AG04450 (cell line): ENCODE results near the gene CRTAP. TPM values are rescaled to one million over a fixed set of nuclear protein-coding genes. Genes with fewer than 3 reads are reported as not detected.
A peak's percentile ranks its signal among the peaks of the same experiment; 100 is the strongest.

Experiments used
- CTCF ChIA-PET: fragments of 300-600, 350-600 bp; formaldehyde crosslinking; extraction: SDS; loops from one replicate; lab custom pipeline; 2022; ENCODE audit warnings: antibody characterized with exemption, inconsistent platforms; lab: Charles Lee
- POLR2A ChIA-PET: fragments of 350-600 bp; formaldehyde crosslinking; extraction: SDS; loops from one replicate; lab custom pipeline; 2021; ENCODE audit warnings: antibody characterized with exemption, inconsistent platforms; lab: Yijun Ruan, JAX
- DNase-seq: peaks from one replicate; pipeline ENCODE4 v3.0.0-alpha.2; 2011; ENCODE audit warnings: low read depth, low spot score
- H3K27ac ChIP-seq: one replicate; pipeline ENCODE4 v1.5.1; 2012; ENCODE audit warnings: low read depth, low read length, control low read depth
- H3K27me3 ChIP-seq: one replicate; pipeline ENCODE4 v1.6.0; 2012; ENCODE audit warnings: low read length; ENCODE audit not compliant: control insufficient read depth, insufficient read depth
- H3K4me3 ChIP-seq: 2 replicates; pipeline ENCODE4 v1.5.1; 2011; ENCODE audit warnings: mild to moderate bottlenecking, low read depth, low read length, control low read depth
- H3K9me3 ChIP-seq: 2 replicates; pipeline ENCODE4 v1.5.1; 2012; ENCODE audit warnings: low read length; ENCODE audit not compliant: control insufficient read depth, insufficient read depth
- polyA plus RNA-seq: library from polyadenylated mRNA; depleted of rRNA; stranded (reverse); fragments of >200 nt; gene quantifications from 2 replicates; pipeline ENCODE4 v1.2.3, GENCODE V29; 2011
- TF ChIP-seq, protein P1 (sequence below): IDR thresholded peaks from 2 replicates; pipeline ENCODE4 v1.5.1; 2011; ENCODE audit warnings: low read depth, low read length, control low read depth, inconsistent platforms

CRTAP gene
- polyA plus RNA-seq, 1 experiment = 338 TPM

GRCh38 chr3:33125840-33126239, 12.0 kb downstream of the CRTAP start:
- no peaks in the 10 kb centered on the region for H3K27me3 ChIP-seq
- CTCF ChIA-PET = interaction anchor here (2.0 kb wide), 1 partner anchor 247 kb away, joined by 8 read pairs; no protein-coding TSS in a partner anchor
- H3K4me3 ChIP-seq = no peak overlapping the region
- POLR2A ChIA-PET = no interaction called here
- TF ChIP-seq, protein P1, sequence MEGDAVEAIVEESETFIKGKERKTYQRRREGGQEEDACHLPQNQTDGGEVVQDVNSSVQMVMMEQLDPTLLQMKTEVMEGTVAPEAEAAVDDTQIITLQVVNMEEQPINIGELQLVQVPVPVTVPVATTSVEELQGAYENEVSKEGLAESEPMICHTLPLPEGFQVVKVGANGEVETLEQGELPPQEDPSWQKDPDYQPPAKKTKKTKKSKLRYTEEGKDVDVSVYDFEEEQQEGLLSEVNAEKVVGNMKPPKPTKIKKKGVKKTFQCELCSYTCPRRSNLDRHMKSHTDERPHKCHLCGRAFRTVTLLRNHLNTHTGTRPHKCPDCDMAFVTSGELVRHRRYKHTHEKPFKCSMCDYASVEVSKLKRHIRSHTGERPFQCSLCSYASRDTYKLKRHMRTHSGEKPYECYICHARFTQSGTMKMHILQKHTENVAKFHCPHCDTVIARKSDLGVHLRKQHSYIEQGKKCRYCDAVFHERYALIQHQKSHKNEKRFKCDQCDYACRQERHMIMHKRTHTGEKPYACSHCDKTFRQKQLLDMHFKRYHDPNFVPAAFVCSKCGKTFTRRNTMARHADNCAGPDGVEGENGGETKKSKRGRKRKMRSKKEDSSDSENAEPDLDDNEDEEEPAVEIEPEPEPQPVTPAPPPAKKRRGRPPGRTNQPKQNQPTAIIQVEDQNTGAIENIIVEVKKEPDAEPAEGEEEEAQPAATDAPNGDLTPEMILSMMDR = no peak
- H3K27ac ChIP-seq = no peak overlapping the region
- H3K9me3 ChIP-seq = no peaks in the 10 kb centered on the region
- no peak for DNase-seq

- Histone ChIP-seq H3K27me3 (no peaks in the 10 kb centered on the region), H3K27ac (no peak overlapping the region), H3K9me3 (no peaks in the 10 kb centered on the region), H3K4me3 (no peak overlapping the region)
- ChIA-PET POLR2A (interaction anchor here (0.8 kb wide), 1 partner anchor 244 kb away, joined by 3 read pairs; no protein-coding TSS in a partner anchor), CTCF (interaction anchor here (0.7 to 6.7 kb wide), 3 partner anchors 85 to 255 kb away, joined by 3 to 387 read pairs (median 5); no protein-coding TSS in a partner anchor)
- TF ChIP-seq, protein P1 = no peak
- DNase-seq = no peak
These were observed 14.9 kb downstream of the CRTAP start for GRCh38 chr3:33128706-33129105.

- no peak overlapping the region for H3K27ac ChIP-seq
- H3K27me3 ChIP-seq = no peaks in the 10 kb centered on the region
- ChIA-PET CTCF (interaction anchor here (0.7 to 6.7 kb wide), 7 partner anchors 18 to 657 kb away, joined by 3 to 387 read pairs (median 14); no protein-coding TSS in a partner anchor), POLR2A (no interaction called here)
- DNase-seq = no peak
- TF ChIP-seq, protein P1 = no peak
- no peaks in the 10 kb centered on the region for H3K9me3 ChIP-seq
- no peak overlapping the region for H3K4me3 ChIP-seq
These were observed 16.3 kb downstream of the CRTAP start for GRCh38 chr3:33130144-33130543.

GRCh38 chr3:33131331-33132018, 17.7 kb downstream of the CRTAP start:
- CTCF ChIA-PET = interaction anchor here (0.5 to 6.7 kb wide), 59 partner anchors 9 to 813 kb away, joined by 3 to 387 read pairs (median 4); partner anchors contain the start of genes CCR4 and FBXL2
- Histone ChIP-seq H3K9me3 (no peaks in the 10 kb centered on the region), H3K27me3 (no peaks in the 10 kb centered on the region), H3K27ac (no peak overlapping the region), H3K4me3 (no peak overlapping the region)
- POLR2A ChIA-PET = interaction anchor here (1.3 kb wide), 1 partner anchor 242 kb away, joined by 15 read pairs; no protein-coding TSS in a partner anchor
- TF ChIP-seq, protein P1 = peak; percentile 72
- DNase-seq = peak; percentile 41

GRCh38 chr3:33132019-33132360, 18.2 kb downstream of the CRTAP start:
- CTCF ChIA-PET = interaction anchor here (0.5 to 6.7 kb wide), 43 partner anchors 8 to 667 kb away, joined by 3 to 387 read pairs (median 4); partner anchors contain the start of genes CCR4 and FBXL2
- TF ChIP-seq, protein P1 = no peak
- DNase-seq = no peak
- H3K27ac ChIP-seq = peak overlapping the region; percentile 34
- POLR2A ChIA-PET = interaction anchor here (1.3 kb wide), 1 partner anchor 241 kb away, joined by 15 read pairs; no protein-coding TSS in a partner anchor
- no peaks in the 10 kb centered on the region for H3K27me3 ChIP-seq
- H3K9me3 ChIP-seq = no peaks in the 10 kb centered on the region
- H3K4me3 ChIP-seq = no peak overlapping the region
